ENCODE results near the gene CERS3. TPM values are rescaled to one million over a fixed set of nuclear protein-coding genes. Genes with fewer than 3 reads are reported as not detected.

CERS3 gene
- polyA plus RNA-seq, 3 donors: 0.04 TPM; not detected in 2

DNA sequence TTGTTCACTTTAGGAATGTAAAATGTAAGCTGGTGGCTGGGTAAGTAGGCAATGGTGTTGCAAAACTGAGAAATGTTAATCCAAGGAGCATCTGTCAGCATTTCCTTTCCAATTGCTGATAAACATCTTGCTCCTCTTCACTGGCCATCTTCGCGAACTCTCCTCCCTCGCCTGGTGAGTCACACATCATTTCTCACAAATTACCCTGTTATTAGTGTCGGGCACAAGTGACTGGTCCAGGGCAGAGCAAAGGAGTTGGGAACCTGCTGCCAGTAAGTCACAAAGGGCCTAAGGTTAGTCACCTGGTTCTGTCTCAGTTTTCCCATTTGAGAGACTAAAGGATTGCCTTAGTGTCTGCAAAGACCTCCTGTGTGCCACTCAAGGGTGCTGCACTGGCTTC lies 13.0 kb downstream of the CERS3 start:
- WGBS (ENCODE audit: insufficient coverage): 24% methylated on average over 4 of the region's 4 CpGs
- peak overlapping the region; percentile 6 for H2AFZ ChIP-seq (ENCODE audit: insufficient read depth, low read depth, low read length, poor library complexity, severe bottlenecking)
- Mint-ChIP-seq H3K27ac (peak overlapping the region in 5 of 7 donors; percentile 10 to 57 (median 38)), H3K9me3 (peaks cover 0 to 6% (median 0%) of the 10 kb centered on the region in 7 donors), H3K4me3 (peak overlapping the region in 1 of 2 donors; percentile 42), H3K36me3 (no peaks in the 10 kb centered on the region), H3K27me3 (ENCODE audit: low read depth in 3 of 3) (peaks cover 12 to 21% (median 14%) of the 10 kb centered on the region in 3 donors), H3K4me1 (peaks cover 54% of the 10 kb centered on the region)
- peak overlapping the region; percentile 8 for H3K4me2 ChIP-seq (replicated peaks; ENCODE audit: extremely low read depth, low read length, poor library complexity, severe bottlenecking)
- H3K4me3 ChIP-seq (replicated peaks in 1 of 3; ENCODE audit: low read depth in 2 of 3, low read length in 3 of 3): no peak overlapping the region
- no peaks in the 10 kb centered on the region for H3K9me3 ChIP-seq (replicated peaks in 1 of 2; ENCODE audit: control insufficient read depth in 1 of 2, insufficient read depth in 1 of 2, low read length in 2 of 2)
- no peaks in the 10 kb centered on the region for H3K79me2 ChIP-seq (ENCODE audit: insufficient read depth, low read length)
- H3K9ac ChIP-seq (ENCODE audit: insufficient read depth, low read length, poor library complexity, severe bottlenecking): no peak overlapping the region
- peaks cover 57% of the 10 kb centered on the region in 2 donors for H3K4me1 ChIP-seq (ENCODE audit: control insufficient read depth in 1 of 2, insufficient read depth in 2 of 2, low read length in 2 of 2)
- DNase-seq: peak; percentile 26 to 50 (median 47)
- no peaks in the 10 kb centered on the region for H3K36me3 ChIP-seq (replicated peaks in 1 of 2; ENCODE audit: control insufficient read depth in 1 of 2, insufficient read depth in 2 of 2, low read length in 2 of 2)
- H4K20me1 ChIP-seq (ENCODE audit: insufficient read depth, low read length): no peaks in the 10 kb centered on the region
- peak overlapping the region in 1 of 2 donors; percentile 49 for H3K27ac ChIP-seq (ENCODE audit: low read depth in 1 of 2, low read length in 2 of 2)
- intact Hi-C loops (cut with micrococcal nuclease): no loop called here
- TF ChIP-seq, protein P1, sequence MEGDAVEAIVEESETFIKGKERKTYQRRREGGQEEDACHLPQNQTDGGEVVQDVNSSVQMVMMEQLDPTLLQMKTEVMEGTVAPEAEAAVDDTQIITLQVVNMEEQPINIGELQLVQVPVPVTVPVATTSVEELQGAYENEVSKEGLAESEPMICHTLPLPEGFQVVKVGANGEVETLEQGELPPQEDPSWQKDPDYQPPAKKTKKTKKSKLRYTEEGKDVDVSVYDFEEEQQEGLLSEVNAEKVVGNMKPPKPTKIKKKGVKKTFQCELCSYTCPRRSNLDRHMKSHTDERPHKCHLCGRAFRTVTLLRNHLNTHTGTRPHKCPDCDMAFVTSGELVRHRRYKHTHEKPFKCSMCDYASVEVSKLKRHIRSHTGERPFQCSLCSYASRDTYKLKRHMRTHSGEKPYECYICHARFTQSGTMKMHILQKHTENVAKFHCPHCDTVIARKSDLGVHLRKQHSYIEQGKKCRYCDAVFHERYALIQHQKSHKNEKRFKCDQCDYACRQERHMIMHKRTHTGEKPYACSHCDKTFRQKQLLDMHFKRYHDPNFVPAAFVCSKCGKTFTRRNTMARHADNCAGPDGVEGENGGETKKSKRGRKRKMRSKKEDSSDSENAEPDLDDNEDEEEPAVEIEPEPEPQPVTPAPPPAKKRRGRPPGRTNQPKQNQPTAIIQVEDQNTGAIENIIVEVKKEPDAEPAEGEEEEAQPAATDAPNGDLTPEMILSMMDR (IDR thresholded peaks at IDR 0.05): no peak
- peaks cover 5 to 9% of the 10 kb centered on the region in 2 donors for H3K27me3 ChIP-seq (ENCODE audit: control insufficient read depth in 2 of 2, insufficient read depth in 2 of 2, low read length in 2 of 2)

DNA sequence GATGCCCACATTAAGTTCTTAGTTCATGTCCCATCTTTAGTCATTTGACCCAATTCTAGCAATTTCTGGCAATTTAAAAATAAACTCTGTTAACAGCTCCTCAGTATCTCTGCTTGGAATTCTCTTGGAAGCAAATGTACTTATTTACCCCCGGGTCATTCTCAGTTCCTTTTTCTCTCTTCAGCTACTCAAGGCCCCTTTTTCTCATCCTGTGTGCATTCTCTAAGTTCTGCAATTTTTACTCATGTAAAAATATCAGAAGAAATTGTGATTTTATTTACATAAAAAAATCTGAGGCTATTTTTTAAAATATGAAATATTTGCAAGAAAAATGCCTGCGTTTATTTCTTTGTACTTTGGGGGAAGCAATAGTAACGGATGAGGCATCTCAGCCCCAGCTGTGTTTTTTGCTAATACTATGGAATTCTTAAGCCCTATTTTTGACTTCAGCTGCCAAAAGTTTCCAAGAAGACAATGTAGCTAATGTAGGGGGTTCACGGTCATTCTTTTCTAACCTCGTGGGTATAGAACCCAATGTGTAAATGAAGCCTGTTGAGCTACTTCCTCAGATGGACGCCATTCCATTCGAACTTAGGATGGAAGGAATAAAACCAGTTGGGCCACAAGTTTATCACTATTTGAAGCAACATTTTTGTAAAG lies 20.0 kb downstream of the CERS3 start:
- whole genome bisulfite sequencing (ENCODE audit: insufficient coverage): 100% methylated on average over 1 of the region's 7 CpGs
- Histone ChIP-seq H3K4me1 (ENCODE audit: control insufficient read depth in 1 of 2, insufficient read depth in 2 of 2, low read length in 2 of 2) (peaks cover 8 to 18% of the 10 kb centered on the region in 2 donors), H3K4me3 (replicated peaks in 1 of 3; ENCODE audit: low read depth in 2 of 3, low read length in 3 of 3) (no peak overlapping the region), H3K9me3 (replicated peaks in 1 of 2; ENCODE audit: control insufficient read depth in 1 of 2, insufficient read depth in 1 of 2, low read length in 2 of 2) (no peaks in the 10 kb centered on the region), H3K9ac (ENCODE audit: insufficient read depth, low read length, poor library complexity, severe bottlenecking) (no peak overlapping the region), H3K36me3 (replicated peaks in 1 of 2; ENCODE audit: control insufficient read depth in 1 of 2, insufficient read depth in 2 of 2, low read length in 2 of 2) (no peaks in the 10 kb centered on the region), H3K27me3 (ENCODE audit: control insufficient read depth in 2 of 2, insufficient read depth in 2 of 2, low read length in 2 of 2) (peaks cover 5 to 15% of the 10 kb centered on the region in 2 donors), H3K27ac (ENCODE audit: low read depth in 1 of 2, low read length in 2 of 2) (no peak overlapping the region), H4K20me1 (ENCODE audit: insufficient read depth, low read length) (no peaks in the 10 kb centered on the region), H3K79me2 (ENCODE audit: insufficient read depth, low read length) (no peaks in the 10 kb centered on the region), H2AFZ (ENCODE audit: insufficient read depth, low read depth, low read length, poor library complexity, severe bottlenecking) (no peak overlapping the region), H3K4me2 (replicated peaks; ENCODE audit: extremely low read depth, low read length, poor library complexity, severe bottlenecking) (no peak overlapping the region)
- Mint-ChIP-seq H3K9me3 (peaks cover 0 to 7% (median 2%) of the 10 kb centered on the region in 7 donors), H3K4me3 (no peak overlapping the region), H3K4me1 (peaks cover 19% of the 10 kb centered on the region), H3K36me3 (no peaks in the 10 kb centered on the region), H3K27me3 (ENCODE audit: low read depth in 3 of 3) (peaks cover 14 to 32% (median 20%) of the 10 kb centered on the region in 3 donors), H3K27ac (no peak overlapping the region)
- peak in 2 of 3 donors; percentile 11 to 19 for DNase-seq
- intact Hi-C loops (cut with micrococcal nuclease): no loop called here
- TF ChIP-seq, protein P1 (IDR thresholded peaks at IDR 0.05): no peak
